HepG2 (cell line): ENCODE data around the gene CNPY4. TPM values are rescaled to one million over a fixed set of nuclear protein-coding genes. Genes with fewer than 3 reads are reported as not detected.

Experiments used
- ATAC-seq: fragments of 200-7000 bp; cut with Tn5 transposase; 3 replicates; pipeline ENCODE4 v1.9.1; 2020; ENCODE audit warnings: mild to moderate bottlenecking, moderate library complexity
- BruUV-seq: library from RNA; stranded (reverse); fragments of 400-500 nt; replicated peaks from 2 replicates; lab custom pipeline; 2021; lab: Mats Ljungman, UMichigan
- CTCF ChIA-PET: fragments of 300-600 bp; formaldehyde crosslinking; extraction: SDS; loops from one replicate; lab custom pipeline; 2021; ENCODE audit warnings: low total read pairs, inconsistent platforms, low intra/inter-chr PET ratio; lab: Yijun Ruan, JAX
- POLR2A ChIA-PET: fragments of 350-600 bp; sonication (Branson Sonifier 250); formaldehyde crosslinking; loops from one replicate; lab custom pipeline; 2020; ENCODE audit warnings: antibody characterized with exemption, inconsistent platforms; lab: Yijun Ruan, JAX
- DNase-seq: peaks from one replicate; pipeline ENCODE4 v3.0.0-alpha.2; 2015; ENCODE audit warnings: low spot score
- FAIRE-seq: peaks from 3 replicates; lab custom pipeline; 2011; peaks lifted over from hg19 to GRCh38; lab: Jason Lieb, UNC
- H2AFZ ChIP-seq: one replicate; pipeline ENCODE4 v1.6.1; 2011; ENCODE audit warnings: low read length, inconsistent platforms
- H3K27ac ChIP-seq: fragments of 300-600 bp; 3 replicates; pipeline ENCODE4 v1.8.0; 2011; ENCODE audit warnings: mixed run types, mild to moderate bottlenecking, mixed read lengths, low read length, inconsistent platforms; ENCODE audit not compliant: insufficient read depth; ENCODE audit errors: extremely low read length
- H3K27me3 ChIP-seq, 2 experiments: fragments of 200-600 bp in 1 of 2; 2 replicates in 1 of 2; 3 replicates in 1 of 2; pipeline versions ENCODE4 v1.6.0 to v1.8.0; 2011; ENCODE audit warnings: low read length in 2 of 2, mild to moderate bottlenecking in 2 of 2, moderate library complexity in 2 of 2, inconsistent platforms in 1 of 2; ENCODE audit not compliant: insufficient read depth in 2 of 2, control insufficient read depth in 1 of 2
- H3K36me3 ChIP-seq, 2 experiments: fragments of 200-600 bp in 1 of 2; replicated peaks in 1 of 2; 2 replicates in 1 of 2; 3 replicates in 1 of 2; pipeline versions ENCODE4 v1.5.1 to v1.8.0; 2011; ENCODE audit warnings: low read length in 2 of 2, inconsistent platforms in 1 of 2; ENCODE audit not compliant: insufficient read depth in 2 of 2, control insufficient read depth in 1 of 2
- H3K4me1 ChIP-seq: 2 replicates; pipeline ENCODE4 v1.5.1; 2012; ENCODE audit warnings: low read length, inconsistent platforms; ENCODE audit not compliant: insufficient read depth
- H3K4me2 ChIP-seq: 2 replicates; pipeline ENCODE4 v1.6.0; 2011; ENCODE audit warnings: low read depth, low read length, inconsistent platforms
- H3K4me3 ChIP-seq, 3 experiments: fragments of 200-600 bp in 1 of 3; sonication (generic), shearing (Covaris generic) in 1 of 3; replicated peaks in 1 of 3; 2 replicates each; pipeline ENCODE4 v1.5.1; 2011 to 2016; ENCODE audit warnings: low read length in 3 of 3, inconsistent platforms in 2 of 3, low read depth in 2 of 3, mild to moderate bottlenecking in 2 of 3, control low read depth in 1 of 3, mixed read lengths in 1 of 3; ENCODE audit not compliant: insufficient read depth in 1 of 3
- H3K79me2 ChIP-seq: one replicate; pipeline ENCODE4 v1.6.1; 2011; ENCODE audit warnings: low read length, inconsistent platforms; ENCODE audit not compliant: insufficient read depth
- H3K9ac ChIP-seq: 2 replicates; pipeline ENCODE4 v1.6.0; 2011; ENCODE audit warnings: mild to moderate bottlenecking, low read depth, low read length, inconsistent platforms; ENCODE audit not compliant: insufficient read depth
- H3K9me3 ChIP-seq: 2 replicates; pipeline ENCODE4 v1.5.1; 2012; ENCODE audit warnings: mild to moderate bottlenecking, low read length
- H4K20me1 ChIP-seq: 2 replicates; pipeline ENCODE4 v1.6.0; 2011; ENCODE audit warnings: inconsistent platforms, mild to moderate bottlenecking, low read length, moderate library complexity; ENCODE audit not compliant: insufficient read depth
- CCDC6 ChIP-seq: sonication (generic); formaldehyde crosslinking; IDR thresholded peaks from 2 replicates; pipeline ENCODE4 v1.8.1; 2022; ENCODE audit warnings: mild to moderate bottlenecking, missing genetic modification reagents, moderate library complexity
- KDM3A ChIP-seq: IDR thresholded peaks from 2 replicates; pipeline ENCODE4 v1.6.1; 2018; ENCODE audit warnings: low read depth, missing compliant biosample characterization
- MED8 ChIP-seq: sonication (generic); formaldehyde crosslinking; IDR thresholded peaks from 2 replicates; pipeline ENCODE4 v1.8.1; 2023; ENCODE audit warnings: mild to moderate bottlenecking, missing genetic modification reagents; ENCODE audit not compliant: insufficient replicate concordance
- RARA ChIP-seq: IDR thresholded peaks from 2 replicates; pipeline ENCODE4 v1.6.1; 2016; ENCODE audit warnings: missing genetic modification reagents, missing compliant biosample characterization
- RARG ChIP-seq: sonication (generic); formaldehyde crosslinking; IDR thresholded peaks from 2 replicates; pipeline ENCODE4 v1.4.0; 2020; ENCODE audit warnings: low read depth, mild to moderate bottlenecking, missing genetic modification reagents
- SETDB1 ChIP-seq: sonication (generic); formaldehyde crosslinking; IDR thresholded peaks from 2 replicates; pipeline ENCODE4 v1.5.1; 2020; ENCODE audit warnings: missing genetic modification reagents, mild to moderate bottlenecking, borderline replicate concordance
- TBX2 ChIP-seq: sonication (generic); formaldehyde crosslinking; IDR thresholded peaks from 2 replicates; pipeline ENCODE4 v1.5.0; 2020; ENCODE audit warnings: missing genetic modification reagents, mild to moderate bottlenecking, borderline replicate concordance
- ZNF121 ChIP-seq: sonication (generic); formaldehyde crosslinking; IDR thresholded peaks from 2 replicates; pipeline ENCODE4 v1.5.0; 2020; ENCODE audit warnings: mild to moderate bottlenecking, missing genetic modification reagents
- ZNF235 ChIP-seq: sonication (generic); formaldehyde crosslinking; IDR thresholded peaks from 2 replicates; pipeline ENCODE4 v1.8.1; 2023; ENCODE audit warnings: mild to moderate bottlenecking, missing genetic modification reagents, borderline replicate concordance
- ZNF331 ChIP-seq: sonication (generic); formaldehyde crosslinking; IDR thresholded peaks from 2 replicates; pipeline ENCODE4 v1.4.0; 2020; ENCODE audit warnings: missing genetic modification reagents
- ZSCAN31 ChIP-seq: sonication (generic); formaldehyde crosslinking; IDR thresholded peaks from 2 replicates; pipeline ENCODE4 v1.5.0; 2020; ENCODE audit warnings: low read depth, mild to moderate bottlenecking, missing genetic modification reagents
- ZXDC ChIP-seq: sonication (generic); formaldehyde crosslinking; IDR thresholded peaks from 2 replicates; pipeline ENCODE4 v1.5.0; 2020; ENCODE audit warnings: mild to moderate bottlenecking, missing genetic modification reagents
- WGBS: methylation state at CpG from one replicate; pipeline ENCODE4 v1.1.6; 2017; ENCODE audit warnings: low lambda C conversion rate; 5-methylcytosine and 5-hydroxymethylcytosine counted together
- in situ Hi-C: cut with HindIII; loops from 2 replicates; pipeline ENCODE4 v1.10.0; 2017; ENCODE audit warnings: low pct_unique_long_range_greater_than_20kb; ENCODE audit not compliant: extremely low pct_ligation_motif_present
- intact Hi-C: fragments of 100-400 bp; cut with micrococcal nuclease; formaldehyde crosslinking; loops from one replicate; pipeline ENCODE4 v1.10.0; 2022; ENCODE audit not compliant: unreplicated experiment
- polyA plus RNA-seq, 8 experiments: library from polyadenylated mRNA; depleted of rRNA in 3 of 8; stranded (reverse) in 7 of 8; unstranded in 1 of 8; fragments of >200 nt; fragmentation: Illumina TruSeq in 4 of 8; extraction: Trizol in 4 of 8; gene quantifications; 2 replicates each; pipeline versions ENCODE4 v1.2.1 to v1.2.3, GENCODE V29; 2011 to 2016; ENCODE audit warnings: low read depth in 4 of 8, missing spikeins in 1 of 8, mixed read lengths in 1 of 8; ENCODE audit not compliant: insufficient read depth in 1 of 8
- total RNA-seq, 5 experiments: library from RNA; depleted of rRNA; stranded (reverse); fragments of >200 nt; fragmentation: Illumina TruSeq; extraction: Trizol; gene quantifications; 2 replicates each; pipeline ENCODE4 v1.2.3, GENCODE V29; 2016; ENCODE audit warnings: low read depth in 1 of 5
- TF ChIP-seq, protein P1 (sequence below): sonication (generic); formaldehyde crosslinking; IDR thresholded peaks from 2 replicates; pipeline ENCODE4 v1.4.0; 2020; ENCODE audit warnings: mild to moderate bottlenecking, missing genetic modification reagents
- TF ChIP-seq, protein P2 (sequence below): sonication (generic); formaldehyde crosslinking; IDR thresholded peaks from 2 replicates; pipeline ENCODE4 v1.4.0; 2020; ENCODE audit warnings: missing genetic modification reagents

The CNPY4 gene
- total and polyA plus RNA-seq, 2 of the 13 experiments (the other 11 are each of a cell fraction or from before 2014, with no cell fraction given): 6.2 to 12.7 TPM

GRCh38 chr7:100088621-100089457, 30.6 kb upstream of the CNPY4 start, which contains the start of gene COPS6:
TSS of gene COPS6 (plus strand) at chr7:100088969. CDS start at chr7:100088991, 22 bp downstream.
- peak; percentile 8 for FAIRE-seq
- no TSS peak for BruUV-seq
- H3K9ac ChIP-seq: peak within 1 kb of the TSS; percentile 96
- peaks cover 24 to 36% of the 10 kb centered on the region in 2 experiments for H3K36me3 ChIP-seq
- peak within 1 kb of the TSS; percentile 74 for H3K27ac ChIP-seq
- ChIA-PET CTCF (no interaction called here), POLR2A (interaction anchor here (1.0 to 2.7 kb wide), 3 partner anchors 12 to 60 kb away, joined by 3 to 29 read pairs (median 4); partner anchors contain the start of genes AP4M1, LAMTOR4, MBLAC1 and MCM7)
- H3K4me3 ChIP-seq: peak within 1 kb of the TSS; percentile 83 to 97 (median 84)
- in situ Hi-C loops (no loop called here), intact Hi-C loops (no loop called here)
- peak within 1 kb of the TSS; percentile 20 for H2AFZ ChIP-seq
- DNase-seq: peak; percentile 49
- ATAC-seq: peak; percentile 58
- peak within 1 kb of the TSS; percentile 87 for H3K4me2 ChIP-seq
- 1% methylated on average over 36 of the region's 68 CpGs for WGBS
- peaks cover 36% of the 10 kb centered on the region for H3K4me1 ChIP-seq
- no peaks in the 10 kb centered on the region for H4K20me1 ChIP-seq
- H3K27me3 ChIP-seq: no peaks in the 10 kb centered on the region; a peak in 1 of 5 replicates
- H3K9me3 ChIP-seq: no peaks in the 10 kb centered on the region
- H3K79me2 ChIP-seq: peaks cover 10% of the 10 kb centered on the region
- TF ChIP-seq TBX2 (CRISPR knock-in tag) (peak; percentile 74; the same call in 1 of the 2 replicates), RARG (CRISPR knock-in tag) (0 out of 2 replicates have a peak, but pooled peaks have one; percentile 76), CCDC6 (CRISPR knock-in tag) (peak; percentile 97), ZNF235 (CRISPR knock-in tag) (peak; percentile 86; the same call in 1 of the 2 replicates), MED8 (CRISPR knock-in tag) (peak; percentile 95), KDM3A (CRISPR knock-in tag) (0 out of 2 replicates have a peak, but pooled peaks have one; percentile 61), ZSCAN31 (CRISPR knock-in tag) (peak; percentile 76), ZXDC (CRISPR knock-in tag) (peak; percentile 88), ZNF331 (peak; percentile 79), ZNF121 (CRISPR knock-in tag) (peak; percentile 24; the same call in 1 of the 2 replicates), RARA (CRISPR knock-in tag) (peak; percentile 59; the same call in 1 of the 2 replicates), SETDB1 (CRISPR knock-in tag) (no peak)
- TF ChIP-seq, protein P1, sequence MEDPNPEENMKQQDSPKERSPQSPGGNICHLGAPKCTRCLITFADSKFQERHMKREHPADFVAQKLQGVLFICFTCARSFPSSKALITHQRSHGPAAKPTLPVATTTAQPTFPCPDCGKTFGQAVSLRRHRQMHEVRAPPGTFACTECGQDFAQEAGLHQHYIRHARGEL: 0 out of 2 replicates have a peak, but pooled peaks have one; percentile 30
- TF ChIP-seq, protein P2, sequence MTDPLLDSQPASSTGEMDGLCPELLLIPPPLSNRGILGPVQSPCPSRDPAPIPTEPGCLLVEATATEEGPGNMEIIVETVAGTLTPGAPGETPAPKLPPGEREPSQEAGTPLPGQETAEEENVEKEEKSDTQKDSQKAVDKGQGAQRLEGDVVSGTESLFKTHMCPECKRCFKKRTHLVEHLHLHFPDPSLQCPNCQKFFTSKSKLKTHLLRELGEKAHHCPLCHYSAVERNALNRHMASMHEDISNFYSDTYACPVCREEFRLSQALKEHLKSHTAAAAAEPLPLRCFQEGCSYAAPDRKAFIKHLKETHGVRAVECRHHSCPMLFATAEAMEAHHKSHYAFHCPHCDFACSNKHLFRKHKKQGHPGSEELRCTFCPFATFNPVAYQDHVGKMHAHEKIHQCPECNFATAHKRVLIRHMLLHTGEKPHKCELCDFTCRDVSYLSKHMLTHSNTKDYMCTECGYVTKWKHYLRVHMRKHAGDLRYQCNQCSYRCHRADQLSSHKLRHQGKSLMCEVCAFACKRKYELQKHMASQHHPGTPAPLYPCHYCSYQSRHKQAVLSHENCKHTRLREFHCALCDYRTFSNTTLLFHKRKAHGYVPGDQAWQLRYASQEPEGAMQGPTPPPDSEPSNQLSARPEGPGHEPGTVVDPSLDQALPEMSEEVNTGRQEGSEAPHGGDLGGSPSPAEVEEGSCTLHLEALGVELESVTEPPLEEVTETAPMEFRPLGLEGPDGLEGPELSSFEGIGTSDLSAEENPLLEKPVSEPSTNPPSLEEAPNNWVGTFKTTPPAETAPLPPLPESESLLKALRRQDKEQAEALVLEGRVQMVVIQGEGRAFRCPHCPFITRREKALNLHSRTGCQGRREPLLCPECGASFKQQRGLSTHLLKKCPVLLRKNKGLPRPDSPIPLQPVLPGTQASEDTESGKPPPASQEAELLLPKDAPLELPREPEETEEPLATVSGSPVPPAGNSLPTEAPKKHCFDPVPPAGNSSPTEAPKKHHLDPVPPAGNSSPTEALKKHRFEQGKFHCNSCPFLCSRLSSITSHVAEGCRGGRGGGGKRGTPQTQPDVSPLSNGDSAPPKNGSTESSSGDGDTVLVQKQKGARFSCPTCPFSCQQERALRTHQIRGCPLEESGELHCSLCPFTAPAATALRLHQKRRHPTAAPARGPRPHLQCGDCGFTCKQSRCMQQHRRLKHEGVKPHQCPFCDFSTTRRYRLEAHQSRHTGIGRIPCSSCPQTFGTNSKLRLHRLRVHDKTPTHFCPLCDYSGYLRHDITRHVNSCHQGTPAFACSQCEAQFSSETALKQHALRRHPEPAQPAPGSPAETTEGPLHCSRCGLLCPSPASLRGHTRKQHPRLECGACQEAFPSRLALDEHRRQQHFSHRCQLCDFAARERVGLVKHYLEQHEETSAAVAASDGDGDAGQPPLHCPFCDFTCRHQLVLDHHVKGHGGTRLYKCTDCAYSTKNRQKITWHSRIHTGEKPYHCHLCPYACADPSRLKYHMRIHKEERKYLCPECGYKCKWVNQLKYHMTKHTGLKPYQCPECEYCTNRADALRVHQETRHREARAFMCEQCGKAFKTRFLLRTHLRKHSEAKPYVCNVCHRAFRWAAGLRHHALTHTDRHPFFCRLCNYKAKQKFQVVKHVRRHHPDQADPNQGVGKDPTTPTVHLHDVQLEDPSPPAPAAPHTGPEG (CRISPR knock-in tag): peak; percentile 72; the same call in 1 of the 2 replicates
